ENCODE measurements around the gene TPO.

DNA sequence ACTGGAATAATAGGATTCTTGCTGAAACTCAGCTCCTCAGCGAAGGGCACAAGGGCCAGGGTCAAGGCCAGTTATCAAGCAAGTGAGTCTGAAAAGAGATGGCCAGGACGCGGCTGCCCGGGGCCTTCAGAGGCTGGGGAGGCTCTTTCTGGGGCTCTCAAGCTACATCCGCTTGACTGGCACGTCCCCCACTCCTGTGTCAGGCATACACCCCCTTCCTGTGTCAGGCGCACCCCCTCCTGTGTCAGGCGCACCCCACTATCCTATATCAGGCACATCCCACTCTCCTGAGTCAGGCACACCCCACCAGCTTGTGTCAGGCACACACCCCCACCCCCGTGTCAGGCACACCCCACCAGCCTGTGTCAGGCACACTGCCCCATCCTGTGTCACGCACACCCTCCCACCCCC lies 91.8 kb downstream of the TPO start:
- TF ChIP-seq POLR2A (IDR thresholded peaks at IDR 0.05) = no peak
- TF ChIP-seq, protein P1, sequence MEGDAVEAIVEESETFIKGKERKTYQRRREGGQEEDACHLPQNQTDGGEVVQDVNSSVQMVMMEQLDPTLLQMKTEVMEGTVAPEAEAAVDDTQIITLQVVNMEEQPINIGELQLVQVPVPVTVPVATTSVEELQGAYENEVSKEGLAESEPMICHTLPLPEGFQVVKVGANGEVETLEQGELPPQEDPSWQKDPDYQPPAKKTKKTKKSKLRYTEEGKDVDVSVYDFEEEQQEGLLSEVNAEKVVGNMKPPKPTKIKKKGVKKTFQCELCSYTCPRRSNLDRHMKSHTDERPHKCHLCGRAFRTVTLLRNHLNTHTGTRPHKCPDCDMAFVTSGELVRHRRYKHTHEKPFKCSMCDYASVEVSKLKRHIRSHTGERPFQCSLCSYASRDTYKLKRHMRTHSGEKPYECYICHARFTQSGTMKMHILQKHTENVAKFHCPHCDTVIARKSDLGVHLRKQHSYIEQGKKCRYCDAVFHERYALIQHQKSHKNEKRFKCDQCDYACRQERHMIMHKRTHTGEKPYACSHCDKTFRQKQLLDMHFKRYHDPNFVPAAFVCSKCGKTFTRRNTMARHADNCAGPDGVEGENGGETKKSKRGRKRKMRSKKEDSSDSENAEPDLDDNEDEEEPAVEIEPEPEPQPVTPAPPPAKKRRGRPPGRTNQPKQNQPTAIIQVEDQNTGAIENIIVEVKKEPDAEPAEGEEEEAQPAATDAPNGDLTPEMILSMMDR (IDR thresholded peaks at IDR 0.05) = no peak
